Activated CD8-positive, alpha-beta memory T cell treated with anti-CD3 and anti-CD28 coated beads, Interleukin-2, amount 10 ng/mL, durations not matched to agents 7 days and 5 days (primary cell): ENCODE data around the gene OR9G1. TPM values are rescaled to one million over a fixed set of nuclear protein-coding genes. Genes with fewer than 3 reads are reported as not detected.
"Not testable (repeated sequence)": the region's sequence is repeated elsewhere in the genome, so short reads cannot be mapped to it uniquely, and the experiment has no call there.

Experiments
- ATAC-seq: fragments of 150-1000 bp; cut with Tn5 transposase; one replicate; pipeline ENCODE4 v1.10.0; 2021; ENCODE audit warnings: moderate library complexity
- CTCF ChIA-PET: fragments of 350-600 bp; sonication (Branson Sonifier 250); formaldehyde crosslinking; loops from one replicate; lab custom pipeline; 2021; ENCODE audit warnings: antibody characterized with exemption; lab: Charles Lee
- DNase-seq: peaks from one replicate; pipeline ENCODE4 v3.0.0-alpha.2; 2020
- H3K27ac Mint-ChIP-seq: one replicate; pipeline ENCODE4 v1.8.0; 2021; ENCODE audit warnings: mild to moderate bottlenecking, mixed read lengths
- H3K27me3 Mint-ChIP-seq: one replicate; pipeline ENCODE4 v1.8.0; 2021; ENCODE audit warnings: mixed read lengths
- H3K36me3 Mint-ChIP-seq: one replicate; pipeline ENCODE4 v1.8.0; 2021; ENCODE audit warnings: mild to moderate bottlenecking, mixed read lengths
- H3K4me1 Mint-ChIP-seq: one replicate; pipeline ENCODE4 v1.8.0; 2021; ENCODE audit warnings: mixed read lengths
- H3K4me3 Mint-ChIP-seq: one replicate; pipeline ENCODE4 v1.8.0; 2021; ENCODE audit warnings: mild to moderate bottlenecking, moderate library complexity, mixed read lengths
- H3K9me3 Mint-ChIP-seq: one replicate; pipeline ENCODE4 v1.8.0; 2022; ENCODE audit warnings: low read depth, mixed read lengths
- total RNA-seq, 2 experiments: library from RNA; stranded (reverse); gene quantifications; one replicate each; pipeline ENCODE4 v1.2.3, GENCODE V29; 2021

Gene OR9G1
- total RNA-seq = not detected

GRCh38 chr11:56698795-56699194 lies at the start of gene OR9G1:
Gene OR9G1, plus strand, starts transcription at chr11:56699095. Its CDS starts 1,293 bp downstream, at chr11:56700388.
- H3K27ac Mint-ChIP-seq = no peak within 1 kb of the TSS
- no peaks in the 10 kb centered on the region for H3K4me1 Mint-ChIP-seq
- no peaks in the 10 kb centered on the region for H3K36me3 Mint-ChIP-seq
- DNase-seq (no peak), ATAC-seq (no peak)
- CTCF ChIA-PET = no interaction called here
- H3K9me3 Mint-ChIP-seq = peaks cover 10% of the 10 kb centered on the region
- H3K4me3 Mint-ChIP-seq = no peak within 1 kb of the TSS
- H3K27me3 Mint-ChIP-seq = no peaks in the 10 kb centered on the region

GRCh38 chr11:56659755-56660154 lies 39.1 kb upstream of the OR9G1 start:
- ATAC-seq (no peak), DNase-seq (no peak)
- Mint-ChIP-seq H3K36me3 (no peaks in the 10 kb centered on the region), H3K4me1 (no peaks in the 10 kb centered on the region), H3K27ac (no peak overlapping the region), H3K9me3 (peaks cover 2% of the 10 kb centered on the region), H3K4me3 (no peak overlapping the region), H3K27me3 (no peaks in the 10 kb centered on the region)
- CTCF ChIA-PET = no interaction called here

GRCh38 chr11:56663386-56663785 lies 35.5 kb upstream of the OR9G1 start, which contains the start of gene OR5AR1:
Gene OR5AR1, plus strand, starts transcription at chr11:56663686. Its CDS starts 0 bp downstream, at chr11:56663686.
- H3K4me3 Mint-ChIP-seq = no peak within 1 kb of the TSS
- H3K27me3 Mint-ChIP-seq = no peaks in the 10 kb centered on the region

DNA sequence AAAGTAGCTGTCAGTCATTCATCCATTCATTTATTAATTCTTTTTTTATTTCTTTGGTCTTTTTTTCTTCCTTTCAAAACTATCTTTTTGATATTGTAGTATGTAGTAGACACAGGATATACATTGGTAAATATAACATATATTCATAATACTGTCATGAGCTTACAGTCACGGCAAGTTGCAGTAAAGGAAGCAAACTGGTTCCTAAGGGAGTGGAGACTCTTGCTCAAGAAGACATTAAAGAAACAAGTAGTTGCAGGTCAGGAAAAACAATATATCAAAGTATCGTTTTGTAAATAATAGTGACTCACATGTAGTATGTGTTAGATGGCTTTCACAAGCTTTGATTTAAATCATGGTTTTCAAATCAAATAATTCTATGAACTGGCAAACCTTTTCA lies 27.9 kb upstream of the OR9G1 start:
- no peak overlapping the region for H3K27ac Mint-ChIP-seq
- DNase-seq (no peak), ATAC-seq (no peak)
- peaks cover 2% of the 10 kb centered on the region for H3K9me3 Mint-ChIP-seq
- CTCF ChIA-PET = no interaction called here
- H3K4me3 Mint-ChIP-seq = no peak overlapping the region
- H3K27me3 Mint-ChIP-seq = no peaks in the 10 kb centered on the region
- no peaks in the 10 kb centered on the region for H3K36me3 Mint-ChIP-seq
- no peaks in the 10 kb centered on the region for H3K4me1 Mint-ChIP-seq

More at GRCh38 chr11:56663386-56663785, 35.5 kb upstream of the OR9G1 start, which contains the start of gene OR5AR1:
- DNase-seq = no peak
- CTCF ChIA-PET = no interaction called here
- ATAC-seq = no peak
- no peaks in the 10 kb centered on the region for H3K4me1 Mint-ChIP-seq
- H3K36me3 Mint-ChIP-seq = no peaks in the 10 kb centered on the region
- H3K27ac Mint-ChIP-seq = no peak within 1 kb of the TSS
- H3K9me3 Mint-ChIP-seq = peaks cover 2% of the 10 kb centered on the region

DNA sequence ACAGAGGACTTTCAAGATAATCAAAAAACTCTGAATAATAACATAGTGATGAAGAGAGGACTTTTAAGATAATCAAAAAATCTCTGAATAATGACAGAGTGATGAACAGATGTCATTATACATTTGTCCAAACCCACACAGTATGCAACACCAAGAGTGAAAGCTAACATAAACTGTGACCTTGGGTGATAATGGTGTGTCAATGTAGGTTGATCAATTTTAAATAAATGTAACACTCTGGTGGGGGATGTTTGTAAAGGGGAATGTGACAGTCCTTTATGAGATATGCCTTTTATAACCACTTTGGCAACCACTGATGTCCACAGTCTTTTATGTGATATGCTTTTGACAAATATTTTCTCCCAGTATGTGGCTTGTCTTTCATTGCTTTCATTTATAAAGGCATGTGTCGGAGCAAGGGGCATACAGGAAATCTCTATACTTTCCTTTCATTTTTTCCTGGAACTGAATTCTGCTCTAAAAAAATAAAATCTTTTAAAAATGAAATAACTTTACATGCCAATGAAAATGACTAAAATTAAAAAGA lies 10.3 kb upstream of the OR9G1 start:
- DNase-seq = no peak
- H3K9me3 Mint-ChIP-seq = peaks cover 5% of the 10 kb centered on the region
- H3K27me3 Mint-ChIP-seq = no peaks in the 10 kb centered on the region
- ATAC-seq = no peak
- CTCF ChIA-PET = no interaction called here
- H3K4me3 Mint-ChIP-seq = no peak overlapping the region
- H3K36me3 Mint-ChIP-seq = no peaks in the 10 kb centered on the region
- no peak overlapping the region for H3K27ac Mint-ChIP-seq
- H3K4me1 Mint-ChIP-seq = no peaks in the 10 kb centered on the region

- H3K27me3 Mint-ChIP-seq, CTCF ChIA-PET: not testable (repeated sequence)
Measured at GRCh38 chr11:56691179-56691578, 7.7 kb upstream of the OR9G1 start.

DNA sequence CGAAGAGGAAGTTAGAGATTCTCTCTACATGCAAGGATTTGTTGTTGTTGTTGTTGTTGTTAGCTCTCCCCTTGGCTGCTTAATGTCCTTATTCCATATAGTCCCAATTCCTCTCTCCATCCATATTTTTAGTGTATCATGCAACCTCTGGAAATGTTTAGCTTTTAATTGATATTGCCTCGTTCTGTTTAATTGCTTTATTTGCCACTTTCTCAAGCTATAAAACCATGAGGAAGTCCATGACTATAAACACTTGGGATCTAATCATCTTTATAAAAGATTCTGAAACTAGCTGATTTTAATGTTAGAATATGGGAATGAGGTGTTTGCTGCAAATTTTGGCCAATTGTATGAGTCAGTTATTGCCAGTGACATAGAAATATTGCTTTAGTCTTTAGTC lies 5.5 kb upstream of the OR9G1 start:
- no peak for DNase-seq
- Mint-ChIP-seq H3K27ac (no peak overlapping the region), H3K4me3 (no peak overlapping the region), H3K4me1 (no peaks in the 10 kb centered on the region), H3K36me3 (no peaks in the 10 kb centered on the region), H3K9me3 (peaks cover 6% of the 10 kb centered on the region), H3K27me3 (no peaks in the 10 kb centered on the region)
- CTCF ChIA-PET = no interaction called here
- ATAC-seq = no peak

More at GRCh38 chr11:56691179-56691578, 7.7 kb upstream of the OR9G1 start:
- H3K27ac Mint-ChIP-seq, H3K36me3 Mint-ChIP-seq, H3K4me3 Mint-ChIP-seq, DNase-seq, H3K9me3 Mint-ChIP-seq, ATAC-seq, H3K4me1 Mint-ChIP-seq: not testable (repeated sequence)

DNA sequence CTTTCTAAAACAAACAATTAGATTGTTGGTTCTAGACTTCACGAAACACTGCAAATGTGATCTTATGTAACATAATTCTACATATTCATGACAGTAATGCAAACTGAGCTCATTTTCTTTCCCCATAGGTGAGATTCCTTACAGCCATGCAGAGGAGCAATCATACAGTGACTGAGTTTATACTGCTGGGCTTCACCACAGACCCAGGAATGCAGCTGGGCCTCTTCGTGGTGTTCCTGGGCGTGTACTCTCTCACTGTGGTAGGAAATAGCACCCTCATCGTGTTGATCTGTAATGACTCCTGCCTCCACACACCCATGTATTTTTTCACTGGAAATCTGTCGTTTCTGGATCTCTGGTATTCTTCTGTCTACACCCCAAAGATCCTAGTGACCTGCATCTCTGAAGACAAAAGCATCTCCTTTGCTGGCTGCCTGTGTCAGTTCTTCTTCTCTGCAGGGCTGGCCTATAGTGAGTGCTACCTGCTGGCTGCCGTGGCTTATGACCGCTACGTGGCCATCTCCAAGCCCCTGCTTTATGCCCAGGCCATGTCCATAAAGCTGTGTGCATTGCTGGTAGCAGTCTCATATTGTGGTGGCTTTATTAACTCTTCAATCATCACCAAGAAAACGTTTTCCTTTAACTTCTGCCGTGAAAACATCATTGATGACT lies 1.5 kb downstream of the OR9G1 start:
- no peaks in the 10 kb centered on the region for H3K27me3 Mint-ChIP-seq
- no peaks in the 10 kb centered on the region for H3K36me3 Mint-ChIP-seq
- no peaks in the 10 kb centered on the region for H3K4me1 Mint-ChIP-seq
- CTCF ChIA-PET = no interaction called here
- no peak for ATAC-seq
- peaks cover 10% of the 10 kb centered on the region for H3K9me3 Mint-ChIP-seq
- H3K27ac Mint-ChIP-seq = no peak overlapping the region
- DNase-seq = no peak
- H3K4me3 Mint-ChIP-seq = no peak overlapping the region

DNA sequence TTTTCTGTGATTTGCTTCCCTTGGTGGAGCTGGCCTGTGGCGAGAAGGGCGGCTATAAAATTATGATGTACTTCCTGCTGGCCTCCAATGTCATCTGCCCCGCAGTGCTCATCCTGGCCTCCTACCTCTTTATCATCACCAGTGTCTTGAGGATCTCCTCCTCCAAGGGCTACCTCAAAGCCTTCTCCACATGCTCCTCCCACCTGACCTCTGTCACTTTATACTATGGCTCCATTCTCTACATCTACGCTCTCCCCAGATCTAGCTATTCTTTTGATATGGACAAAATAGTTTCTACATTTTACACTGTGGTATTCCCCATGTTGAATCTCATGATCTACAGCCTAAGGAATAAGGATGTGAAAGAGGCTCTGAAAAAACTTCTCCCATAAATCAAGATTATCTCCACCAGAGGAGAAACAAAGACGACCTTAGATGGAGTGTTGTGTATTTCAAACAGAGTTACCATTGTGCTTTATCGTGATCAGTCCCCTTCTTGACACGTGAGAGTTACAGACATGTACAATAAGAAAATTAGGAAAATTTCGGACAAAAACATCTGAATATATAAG lies 2.1 kb downstream of the OR9G1 start:
- DNase-seq (no peak), ATAC-seq (no peak)
- Mint-ChIP-seq H3K27ac (no peak overlapping the region), H3K27me3 (no peaks in the 10 kb centered on the region), H3K36me3 (no peaks in the 10 kb centered on the region), H3K4me3 (no peak overlapping the region), H3K4me1 (no peaks in the 10 kb centered on the region), H3K9me3 (peaks cover 11% of the 10 kb centered on the region)
- CTCF ChIA-PET = no interaction called here

DNA sequence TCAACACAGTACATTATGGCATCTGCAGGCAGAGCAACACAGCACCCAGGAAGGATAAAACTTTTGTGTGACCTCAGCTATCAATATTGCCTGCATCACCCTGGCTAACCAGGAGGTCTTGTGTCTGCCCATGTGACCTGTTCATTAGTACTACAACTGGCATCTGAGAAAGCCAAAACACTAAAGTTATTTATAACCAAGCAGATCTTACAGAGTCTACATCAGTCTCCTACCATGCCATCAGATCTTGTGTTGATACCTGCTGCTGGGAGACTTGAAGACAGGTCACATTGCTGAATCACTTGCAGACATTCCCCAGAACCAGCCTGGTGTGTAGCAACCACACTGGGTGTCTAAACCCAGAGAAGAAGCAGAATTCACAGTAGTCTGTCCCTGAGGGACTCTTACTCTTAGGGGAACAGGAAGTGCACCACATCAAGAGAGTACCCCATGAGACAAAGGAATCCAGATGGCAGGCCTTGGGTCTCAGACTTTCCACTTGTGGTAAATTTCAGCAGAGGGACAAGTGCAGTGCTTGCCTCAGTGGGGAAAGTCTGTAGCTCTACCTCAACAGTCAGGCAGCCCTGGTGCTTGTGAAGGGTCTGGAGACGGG lies 7.0 kb downstream of the OR9G1 start:
- CTCF ChIA-PET = no interaction called here
- DNase-seq (no peak), ATAC-seq (no peak)
- no peak overlapping the region for H3K4me3 Mint-ChIP-seq
- no peaks in the 10 kb centered on the region for H3K27me3 Mint-ChIP-seq
- no peaks in the 10 kb centered on the region for H3K36me3 Mint-ChIP-seq
- H3K4me1 Mint-ChIP-seq = no peaks in the 10 kb centered on the region
- no peak overlapping the region for H3K27ac Mint-ChIP-seq
- H3K9me3 Mint-ChIP-seq = peaks cover 10% of the 10 kb centered on the region

- CTCF ChIA-PET = no interaction called here
- ATAC-seq (no peak), DNase-seq (no peak)
- Mint-ChIP-seq H3K27ac (no peak overlapping the region), H3K4me3 (no peak overlapping the region), H3K36me3 (no peaks in the 10 kb centered on the region), H3K27me3 (no peaks in the 10 kb centered on the region), H3K9me3 (peaks cover 10% of the 10 kb centered on the region), H3K4me1 (no peaks in the 10 kb centered on the region)
Measured at GRCh38 chr11:56706486-56706885, 7.6 kb downstream of the OR9G1 start.

DNA sequence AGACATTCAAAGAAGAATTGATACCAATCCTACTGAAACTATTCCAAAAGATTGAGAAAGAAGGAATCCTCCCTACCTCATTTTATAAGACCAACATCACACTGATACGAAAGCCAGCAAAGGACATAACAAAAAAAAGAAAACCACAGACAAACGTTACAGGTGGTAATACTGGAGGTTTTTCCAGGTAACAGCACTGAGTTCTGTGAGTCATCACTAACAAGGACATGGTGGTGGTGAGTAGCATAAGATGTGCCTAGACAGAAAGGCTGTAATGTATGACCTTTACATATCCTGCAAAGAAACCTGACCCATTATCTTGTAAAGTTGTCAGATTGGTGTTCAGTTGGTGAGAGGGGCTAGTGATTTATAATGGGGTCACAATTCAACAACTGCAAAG lies 15.3 kb downstream of the OR9G1 start:
- Mint-ChIP-seq H3K4me3 (no peak overlapping the region), H3K27ac (no peak overlapping the region), H3K4me1 (no peaks in the 10 kb centered on the region), H3K9me3 (peaks cover 17% of the 10 kb centered on the region), H3K36me3 (no peaks in the 10 kb centered on the region), H3K27me3 (no peaks in the 10 kb centered on the region)
- no peak for DNase-seq
- CTCF ChIA-PET = no interaction called here
- no peak for ATAC-seq

DNA sequence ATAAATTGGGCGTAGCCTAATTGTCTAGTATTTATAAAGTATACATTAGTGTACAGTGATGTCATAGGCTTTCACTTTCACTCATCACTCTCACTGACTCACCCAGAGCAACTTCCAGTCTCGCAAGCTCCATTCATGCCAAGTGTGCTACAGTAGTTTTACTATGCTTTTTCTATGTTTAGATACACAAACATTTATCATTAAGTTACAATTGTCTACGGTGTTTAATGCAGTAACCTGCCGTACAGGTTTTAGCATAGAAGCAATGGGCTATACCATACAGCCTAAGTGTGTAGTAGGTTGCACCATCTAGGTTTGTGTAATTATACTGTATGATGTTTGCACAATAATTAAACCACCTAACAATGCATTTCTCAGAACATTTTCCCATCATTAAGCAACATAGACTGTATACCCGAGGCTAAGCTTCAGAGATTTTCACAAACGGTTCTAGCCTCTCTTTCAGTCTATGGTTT lies 17.5 kb downstream of the OR9G1 start:
- ATAC-seq = no peak
- no peak overlapping the region for H3K27ac Mint-ChIP-seq
- CTCF ChIA-PET = no interaction called here

GRCh38 chr11:56720513-56720912 lies 21.6 kb downstream of the OR9G1 start:
- ATAC-seq (no peak), DNase-seq (no peak)
- H3K27ac Mint-ChIP-seq = no peak overlapping the region
- CTCF ChIA-PET = no interaction called here
- H3K36me3 Mint-ChIP-seq = no peaks in the 10 kb centered on the region
- no peak overlapping the region for H3K4me3 Mint-ChIP-seq
- H3K4me1 Mint-ChIP-seq = no peaks in the 10 kb centered on the region
- H3K9me3 Mint-ChIP-seq = peaks cover 15% of the 10 kb centered on the region
- no peaks in the 10 kb centered on the region for H3K27me3 Mint-ChIP-seq

More for the DNA sequence above, 17.5 kb downstream of the OR9G1 start:
- DNase-seq = no peak
- Mint-ChIP-seq H3K27me3 (no peaks in the 10 kb centered on the region), H3K9me3 (peaks cover 21% of the 10 kb centered on the region), H3K36me3 (no peaks in the 10 kb centered on the region), H3K4me3 (no peak overlapping the region), H3K4me1 (no peaks in the 10 kb centered on the region)
